IMR-90 (cell line): ENCODE measurements around the gene SENP5. TPM values are rescaled to one million over a fixed set of nuclear protein-coding genes. Genes with fewer than 3 reads are reported as not detected.

Experiments
- ATAC-seq: fragments of 200-7000 bp; cut with Tn5 transposase; 2 replicates; pipeline ENCODE4 v1.9.1; 2020; ENCODE audit warnings: low read depth, mild to moderate bottlenecking, moderate library complexity
- BruUV-seq: library from RNA; stranded (reverse); fragments of 400-500 nt; replicated peaks from 2 replicates; lab custom pipeline; 2021; lab: Mats Ljungman, UMichigan
- CTCF ChIA-PET: fragments of 300-600 bp; formaldehyde crosslinking; extraction: SDS; loops from one replicate; lab custom pipeline; 2021; ENCODE audit warnings: antibody characterized with exemption; lab: Yijun Ruan, JAX
- POLR2A ChIA-PET: fragments of 300-600 bp; sonication (Branson Sonifier 250); formaldehyde crosslinking; loops from one replicate; lab custom pipeline; 2022; ENCODE audit warnings: antibody characterized with exemption; ENCODE audit not compliant: unreplicated experiment; lab: Charles Lee
- DNase-seq: peaks from one replicate; pipeline ENCODE4 v3.0.0; 2013
- H2AFZ ChIP-seq: replicated peaks from 2 replicates; pipeline ENCODE3; 2013; ENCODE audit warnings: low read length, mild to moderate bottlenecking; ENCODE audit not compliant: poor library complexity
- H2AK5ac ChIP-seq: 2 replicates; pipeline ENCODE4 v1.6.1; 2013; ENCODE audit warnings: low read depth, low read length, inconsistent platforms
- H2AK9ac ChIP-seq: replicated peaks from 2 replicates; pipeline ENCODE3; 2013; ENCODE audit warnings: mild to moderate bottlenecking, low read depth, low read length, moderate library complexity; ENCODE audit not compliant: poor library complexity
- H2BK120ac ChIP-seq: 2 replicates; pipeline ENCODE4 v1.6.1; 2013; ENCODE audit warnings: low read depth, low read length, inconsistent platforms
- H2BK15ac ChIP-seq: 3 replicates; pipeline ENCODE4 v1.6.1; 2013; ENCODE audit warnings: low read depth, low read length, inconsistent platforms
- H2BK20ac ChIP-seq: 2 replicates; pipeline ENCODE4 v1.6.1; 2013; ENCODE audit warnings: low read depth, mild to moderate bottlenecking, inconsistent platforms, low read length, moderate library complexity
- H2BK5ac ChIP-seq: 2 replicates; pipeline ENCODE4 v1.6.1; 2013; ENCODE audit warnings: mild to moderate bottlenecking, low read depth, low read length, inconsistent platforms; ENCODE audit not compliant: poor library complexity, severe bottlenecking
- H3K14ac ChIP-seq: replicated peaks from 2 replicates; pipeline ENCODE4 v1.6.1; 2013; ENCODE audit warnings: low read depth, low read length, inconsistent platforms
- H3K18ac ChIP-seq: 2 replicates; pipeline ENCODE4 v1.6.1; 2013; ENCODE audit warnings: low read depth, low read length, control low read depth
- H3K23ac ChIP-seq: 2 replicates; pipeline ENCODE4 v1.6.1; 2013; ENCODE audit warnings: low read depth, low read length, inconsistent platforms
- H3K27ac ChIP-seq: 2 replicates; pipeline ENCODE4 v1.5.1; 2013; ENCODE audit warnings: mild to moderate bottlenecking, control low read depth, low read length; ENCODE audit not compliant: insufficient read depth
- H3K27me3 ChIP-seq: 2 replicates; pipeline ENCODE4 v1.6.1; 2013; ENCODE audit warnings: low read length; ENCODE audit not compliant: control insufficient read depth, insufficient read depth
- H3K36me3 ChIP-seq: 2 replicates; pipeline ENCODE4 v1.6.1; 2013; ENCODE audit warnings: low read length, mixed read lengths; ENCODE audit not compliant: control insufficient read depth, insufficient read depth
- H3K4ac ChIP-seq: 2 replicates; pipeline ENCODE4 v1.6.1; 2013; ENCODE audit warnings: low read depth, low read length, inconsistent platforms
- H3K4me1 ChIP-seq: 2 replicates; pipeline ENCODE4 v1.6.1; 2013; ENCODE audit warnings: low read length, mixed read lengths; ENCODE audit not compliant: control insufficient read depth, insufficient read depth
- H3K4me2 ChIP-seq: 2 replicates; pipeline ENCODE4 v1.6.1; 2013; ENCODE audit warnings: low read depth, mild to moderate bottlenecking, control low read depth, low read length, moderate library complexity
- H3K4me3 ChIP-seq: 2 replicates; pipeline ENCODE4 v1.5.1; 2013; ENCODE audit warnings: low read depth, mild to moderate bottlenecking, control low read depth, low read length, moderate library complexity; ENCODE audit not compliant: insufficient read depth
- H3K56ac ChIP-seq: 2 replicates; pipeline ENCODE4 v1.6.1; 2013; ENCODE audit warnings: low read length, inconsistent platforms; ENCODE audit not compliant: insufficient read depth; ENCODE audit errors: extremely low read depth
- H3K79me1 ChIP-seq, 2 experiments: 2 replicates each; pipeline ENCODE4 v1.6.1; 2013; ENCODE audit warnings: low read length in 2 of 2, inconsistent platforms in 1 of 2, low read depth in 1 of 2
- H3K9ac ChIP-seq: 2 replicates; pipeline ENCODE4 v1.6.1; 2013; ENCODE audit warnings: low read depth, low read length, control low read depth
- H3K9me1 ChIP-seq: 2 replicates; pipeline ENCODE4 v1.6.1; 2013; ENCODE audit warnings: low read length, inconsistent platforms; ENCODE audit not compliant: insufficient read depth
- H3K9me3 ChIP-seq: 2 replicates; pipeline ENCODE4 v1.6.1; 2013; ENCODE audit warnings: low read length; ENCODE audit not compliant: control insufficient read depth, insufficient read depth
- H4K20me1 ChIP-seq: 2 replicates; pipeline ENCODE4 v1.6.1; 2013; ENCODE audit warnings: low read length, inconsistent platforms; ENCODE audit not compliant: insufficient read depth
- H4K5ac ChIP-seq: 2 replicates; pipeline ENCODE4 v1.6.1; 2013; ENCODE audit warnings: mild to moderate bottlenecking, low read depth, low read length, control low read depth
- H4K8ac ChIP-seq, 2 experiments: 2 replicates each; pipeline ENCODE4 v1.6.1; 2013; ENCODE audit warnings: low read depth in 2 of 2, low read length in 2 of 2, control low read depth in 1 of 2, inconsistent platforms in 1 of 2
- H4K91ac ChIP-seq: 2 replicates; pipeline ENCODE4 v1.6.1; 2013; ENCODE audit warnings: low read depth, low read length, inconsistent platforms; ENCODE audit not compliant: insufficient read depth
- BHLHE40 ChIP-seq: fragments of 150-350 bp; IDR thresholded peaks from 2 replicates; pipeline ENCODE4 v1.6.1; 2016; ENCODE audit warnings: mild to moderate bottlenecking, low read depth, low read length
- CEBPB ChIP-seq: IDR thresholded peaks from 2 replicates; pipeline ENCODE4 v1.6.1; 2012; ENCODE audit warnings: low read depth, low read length, improper control_type of control experiment
- CHD1 ChIP-seq: IDR thresholded peaks from 2 replicates; pipeline ENCODE4 v1.6.1; 2012; ENCODE audit warnings: low read depth, low read length, improper control_type of control experiment
- CTCF ChIP-seq: conservative IDR thresholded peaks from 2 replicates; pipeline ENCODE4 v1.5.1; 2012; ENCODE audit warnings: mild to moderate bottlenecking, low read depth, low read length, improper control_type of control experiment
- FOS ChIP-seq: fragments of 150-350 bp; IDR thresholded peaks from 2 replicates; pipeline ENCODE4 v1.6.1; 2016; ENCODE audit warnings: low read depth, low read length
- MAFK ChIP-seq: IDR thresholded peaks from 2 replicates; pipeline ENCODE4 v1.6.1; 2012; ENCODE audit warnings: low read depth, low read length, improper control_type of control experiment
- MXI1 ChIP-seq: IDR thresholded peaks from 2 replicates; pipeline ENCODE4 v1.6.1; 2012; ENCODE audit warnings: low read depth, mild to moderate bottlenecking, low read length, moderate library complexity, borderline replicate concordance
- NFE2L2 ChIP-seq: fragments of 150-350 bp; IDR thresholded peaks from 2 replicates; pipeline ENCODE4 v1.6.1; 2016; ENCODE audit warnings: low read depth, mild to moderate bottlenecking, low read length
- POLR2A ChIP-seq: IDR thresholded peaks from 2 replicates; pipeline ENCODE4 v1.6.1; 2012; ENCODE audit warnings: mild to moderate bottlenecking, low read depth, low read length
- RAD21 ChIP-seq: IDR thresholded peaks from 2 replicates; pipeline ENCODE4 v1.6.1; 2012; ENCODE audit warnings: low read length, improper control_type of control experiment
- RCOR1 ChIP-seq: IDR thresholded peaks from 2 replicates; pipeline ENCODE4 v1.6.1; 2012; ENCODE audit warnings: mild to moderate bottlenecking, low read length, improper control_type of control experiment; ENCODE audit not compliant: insufficient replicate concordance
- RFX5 ChIP-seq: IDR thresholded peaks from 2 replicates; pipeline ENCODE4 v1.8.0; 2012; ENCODE audit warnings: low read depth, mild to moderate bottlenecking, low read length, moderate library complexity
- SMC3 ChIP-seq: fragments of 150-350 bp; IDR thresholded peaks from 2 replicates; pipeline ENCODE4 v1.6.1; 2016; ENCODE audit warnings: low read depth, mild to moderate bottlenecking, antibody characterized with exemption, low read length, moderate library complexity
- USF2 ChIP-seq: fragments of 150-350 bp; IDR thresholded peaks from 2 replicates; pipeline ENCODE4 v1.6.1; 2017; ENCODE audit warnings: mild to moderate bottlenecking, antibody characterized with exemption, low read length, low read depth
- WGBS, 2 experiments: methylation state at CpG; one replicate each; pipeline versions ENCODE4 v1.1.5 to v1.1.7; 2013; ENCODE audit warnings: missing lambda C conversion rate in 2 of 2; ENCODE audit not compliant: insufficient read length in 1 of 2; ENCODE audit errors: extremely low coverage in 2 of 2; 5-methylcytosine and 5-hydroxymethylcytosine counted together
- dilution Hi-C: fragments of 300-500 bp; cut with HindIII; formaldehyde crosslinking; loops from one replicate; pipeline ENCODE4 v1.14.3; 2018; ENCODE audit warnings: low sequenced_read_pairs; ENCODE audit not compliant: unreplicated experiment
- in situ Hi-C: fragments of 300-500 bp; cut with MboI; formaldehyde crosslinking; loops from 3 replicates; pipeline ENCODE4 v1.14.3; 2019; ENCODE audit warnings: low sequenced_read_pairs, inconsistent platforms, mixed read lengths
- intact Hi-C: fragments of 100-400 bp; cut with micrococcal nuclease; formaldehyde crosslinking; loops from 2 replicates; pipeline ENCODE4 v1.10.0; 2022
- polyA plus RNA-seq, 3 experiments: library from polyadenylated mRNA; depleted of rRNA; stranded (reverse); fragments of >200 nt; gene quantifications; 2 replicates each; pipeline ENCODE4 v1.2.3, GENCODE V29; 2012; ENCODE audit warnings: low replicate concordance in 1 of 3
- total RNA-seq: library from RNA; depleted of rRNA; stranded (reverse); fragments of >200 nt; gene quantifications from 2 replicates; pipeline ENCODE4 v1.2.3, GENCODE V29; 2012

SENP5 gene
- total and polyA plus RNA-seq, 2 of the 4 experiments (the other 2 are of a cell fraction) = 7.4 to 44.4 TPM

GRCh38 chr3:196981657-196982056 lies 113.9 kb downstream of the SENP5 start:
- Histone ChIP-seq H2AFZ (no peak overlapping the region), H3K14ac (no peak overlapping the region), H3K27ac (no peak overlapping the region), H2BK20ac (no peak overlapping the region), H2BK5ac (no peak overlapping the region), H4K91ac (no peak overlapping the region), H2BK120ac (no peak overlapping the region), H4K20me1 (no peaks in the 10 kb centered on the region), H3K9ac (no peak overlapping the region), H2AK5ac (no peak overlapping the region), H3K4me3 (no peak overlapping the region), H2BK15ac (no peak overlapping the region), H3K9me3 (peaks cover 5% of the 10 kb centered on the region), H3K27me3 (peaks cover 9% of the 10 kb centered on the region), H2AK9ac (no peak overlapping the region), H3K79me1 (no peaks in the 10 kb centered on the region), H3K4me2 (no peak overlapping the region), H3K4ac (no peak overlapping the region), H3K36me3 (no peaks in the 10 kb centered on the region), H3K56ac (no peak overlapping the region), H3K4me1 (no peaks in the 10 kb centered on the region), H3K18ac (no peak overlapping the region), H3K23ac (no peak overlapping the region), H3K9me1 (no peaks in the 10 kb centered on the region), H4K5ac (no peak overlapping the region), H4K8ac (no peak overlapping the region)
- ATAC-seq = no peak
- in situ Hi-C loops = no loop called here
- intact Hi-C loops = no loop called here
- dilution Hi-C loops = no loop called here
- POLR2A ChIA-PET = no interaction called here
- no peak for TF ChIP-seq RAD21
- TF ChIP-seq RFX5 = no peak
- no peak for TF ChIP-seq BHLHE40
- no peak for TF ChIP-seq NFE2L2
- TF ChIP-seq CTCF = no peak
- TF ChIP-seq FOS = no peak
- TF ChIP-seq SMC3 = no peak
- TF ChIP-seq MXI1 = no peak
- no peak for TF ChIP-seq USF2
- no peak for TF ChIP-seq CEBPB
- no peak for TF ChIP-seq POLR2A
- TF ChIP-seq MAFK = no peak
- no peak for TF ChIP-seq RCOR1
- TF ChIP-seq CHD1 = no peak
- CTCF ChIA-PET = no interaction called here
- no peak for DNase-seq
- WGBS, 2 experiments = 92% methylated on average over 6 of the region's 13 CpGs; no CpG with 5 or more reads in 1 of the 2 experiments
- no TSS peak for BruUV-seq
